RWPE2 (cell line): ENCODE data around the gene OR4C45.

Experiments
- ATAC-seq: fragments of 200-7000 bp; cut with Tn5 transposase; 3 replicates; pipeline ENCODE4 v1.9.1; 2021; ENCODE audit warnings: low read depth
- DNase-seq: peaks from one replicate; pipeline ENCODE4 v3.0.0-alpha.2; 2020; ENCODE audit warnings: low spot score
- H3K27ac ChIP-seq: fragments of 450-650 bp; 2 replicates; pipeline ENCODE4 v1.5.1; 2017; ENCODE audit warnings: mild to moderate bottlenecking; ENCODE audit not compliant: poor library complexity, severe bottlenecking
- H3K27me3 ChIP-seq: fragments of 250-450 bp; sonication (Bioruptor Pico); 2 replicates; pipeline ENCODE4 v1.5.1; 2021; ENCODE audit warnings: mild to moderate bottlenecking, moderate library complexity; ENCODE audit not compliant: insufficient read depth, poor library complexity, severe bottlenecking
- H3K36me3 ChIP-seq: fragments of 250-450 bp; sonication (Bioruptor Pico); 2 replicates; pipeline ENCODE4 v1.5.1; 2020; ENCODE audit warnings: low read depth, mild to moderate bottlenecking, moderate library complexity
- H3K4me1 ChIP-seq: fragments of 250-450 bp; sonication (Bioruptor Pico); 2 replicates; pipeline ENCODE4 v1.5.1; 2021; ENCODE audit warnings: mild to moderate bottlenecking, moderate library complexity; ENCODE audit not compliant: insufficient read depth, poor library complexity, severe bottlenecking
- H3K4me3 ChIP-seq: fragments of 250-450 bp; sonication (Bioruptor Pico); 2 replicates; pipeline ENCODE4 v1.5.1; 2021; ENCODE audit warnings: mild to moderate bottlenecking, moderate library complexity; ENCODE audit not compliant: severe bottlenecking
- H3K9me3 ChIP-seq: fragments of 250-450 bp; sonication (Bioruptor Pico); 2 replicates; pipeline ENCODE4 v1.5.1; 2021; ENCODE audit warnings: mild to moderate bottlenecking, moderate library complexity; ENCODE audit not compliant: severe bottlenecking
- TF ChIP-seq, protein P1 (sequence below): fragments of 450-650 bp; IDR thresholded peaks from one replicate; pipeline ENCODE4 v1.5.1; 2017; ENCODE audit warnings: mild to moderate bottlenecking, moderate library complexity; ENCODE audit not compliant: poor library complexity, severe bottlenecking

Gene OR4C45

DNA sequence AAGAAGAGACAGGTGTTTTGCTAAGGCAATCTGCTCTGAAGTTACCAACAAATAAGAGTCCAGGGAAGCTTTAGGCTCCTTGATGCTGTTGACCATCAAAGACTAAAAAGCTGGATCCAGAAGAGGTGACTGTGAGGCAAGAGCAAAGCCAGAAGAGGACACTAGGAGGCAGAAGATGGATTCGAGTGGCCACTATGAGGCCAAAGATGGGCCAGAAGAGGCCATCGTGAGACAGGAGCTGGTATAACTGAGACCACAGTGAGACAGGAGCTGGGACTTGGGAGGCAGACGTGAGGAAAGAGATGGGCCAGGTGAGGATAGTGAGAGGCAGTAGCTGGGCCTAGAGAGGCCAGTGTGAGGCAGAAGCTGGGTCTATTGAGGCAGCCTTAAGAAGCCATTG is 37.7 kb downstream of the OR4C45 start:
- Histone ChIP-seq H3K4me1 (no peaks in the 10 kb centered on the region), H3K27ac (no peak overlapping the region), H3K27me3 (no peaks in the 10 kb centered on the region), H3K4me3 (no peak overlapping the region), H3K36me3 (no peaks in the 10 kb centered on the region), H3K9me3 (peaks cover 2% of the 10 kb centered on the region)
- DNase-seq (no peak), ATAC-seq (no peak)
- TF ChIP-seq, protein P1, sequence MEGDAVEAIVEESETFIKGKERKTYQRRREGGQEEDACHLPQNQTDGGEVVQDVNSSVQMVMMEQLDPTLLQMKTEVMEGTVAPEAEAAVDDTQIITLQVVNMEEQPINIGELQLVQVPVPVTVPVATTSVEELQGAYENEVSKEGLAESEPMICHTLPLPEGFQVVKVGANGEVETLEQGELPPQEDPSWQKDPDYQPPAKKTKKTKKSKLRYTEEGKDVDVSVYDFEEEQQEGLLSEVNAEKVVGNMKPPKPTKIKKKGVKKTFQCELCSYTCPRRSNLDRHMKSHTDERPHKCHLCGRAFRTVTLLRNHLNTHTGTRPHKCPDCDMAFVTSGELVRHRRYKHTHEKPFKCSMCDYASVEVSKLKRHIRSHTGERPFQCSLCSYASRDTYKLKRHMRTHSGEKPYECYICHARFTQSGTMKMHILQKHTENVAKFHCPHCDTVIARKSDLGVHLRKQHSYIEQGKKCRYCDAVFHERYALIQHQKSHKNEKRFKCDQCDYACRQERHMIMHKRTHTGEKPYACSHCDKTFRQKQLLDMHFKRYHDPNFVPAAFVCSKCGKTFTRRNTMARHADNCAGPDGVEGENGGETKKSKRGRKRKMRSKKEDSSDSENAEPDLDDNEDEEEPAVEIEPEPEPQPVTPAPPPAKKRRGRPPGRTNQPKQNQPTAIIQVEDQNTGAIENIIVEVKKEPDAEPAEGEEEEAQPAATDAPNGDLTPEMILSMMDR = no peak

DNA sequence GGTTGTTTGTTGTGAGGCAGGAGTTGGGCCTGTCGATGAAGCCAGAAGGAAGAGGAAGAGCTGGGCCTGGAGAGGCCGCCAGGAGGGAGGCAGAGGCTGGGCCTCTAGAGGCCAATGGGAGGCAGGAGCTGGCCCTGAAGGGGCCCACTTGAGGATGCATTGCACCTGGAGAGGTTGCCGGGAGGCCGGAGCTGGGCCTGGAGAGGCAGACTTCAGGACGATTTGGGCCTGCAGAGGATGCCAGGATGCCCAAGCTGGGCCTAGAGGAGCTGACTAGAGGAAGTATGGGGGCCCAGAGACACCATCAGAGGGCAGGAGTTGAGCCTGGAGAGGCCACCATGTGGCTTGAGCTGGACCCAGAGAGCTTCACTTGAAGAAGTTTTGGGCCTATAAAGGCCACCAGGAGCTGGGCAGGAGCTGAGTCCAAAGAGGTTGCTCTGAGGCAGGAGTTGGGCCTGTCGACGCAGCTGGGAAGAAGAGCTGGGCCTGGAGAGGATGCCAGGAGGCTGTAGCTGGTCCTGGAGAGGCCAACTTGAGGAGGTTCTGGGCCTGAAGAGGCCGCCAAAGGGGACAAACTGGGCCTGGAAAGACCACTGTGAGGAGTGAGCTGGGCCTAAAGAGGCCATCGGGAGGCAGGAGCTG is 39.0 kb downstream of the OR4C45 start:
- Histone ChIP-seq H3K9me3 (peaks cover 2% of the 10 kb centered on the region), H3K4me1 (no peaks in the 10 kb centered on the region), H3K27me3 (no peaks in the 10 kb centered on the region), H3K4me3 (no peak overlapping the region), H3K36me3 (no peaks in the 10 kb centered on the region), H3K27ac (no peak overlapping the region)
- DNase-seq (no peak), ATAC-seq (no peak)
- TF ChIP-seq, protein P1 = no peak

DNA sequence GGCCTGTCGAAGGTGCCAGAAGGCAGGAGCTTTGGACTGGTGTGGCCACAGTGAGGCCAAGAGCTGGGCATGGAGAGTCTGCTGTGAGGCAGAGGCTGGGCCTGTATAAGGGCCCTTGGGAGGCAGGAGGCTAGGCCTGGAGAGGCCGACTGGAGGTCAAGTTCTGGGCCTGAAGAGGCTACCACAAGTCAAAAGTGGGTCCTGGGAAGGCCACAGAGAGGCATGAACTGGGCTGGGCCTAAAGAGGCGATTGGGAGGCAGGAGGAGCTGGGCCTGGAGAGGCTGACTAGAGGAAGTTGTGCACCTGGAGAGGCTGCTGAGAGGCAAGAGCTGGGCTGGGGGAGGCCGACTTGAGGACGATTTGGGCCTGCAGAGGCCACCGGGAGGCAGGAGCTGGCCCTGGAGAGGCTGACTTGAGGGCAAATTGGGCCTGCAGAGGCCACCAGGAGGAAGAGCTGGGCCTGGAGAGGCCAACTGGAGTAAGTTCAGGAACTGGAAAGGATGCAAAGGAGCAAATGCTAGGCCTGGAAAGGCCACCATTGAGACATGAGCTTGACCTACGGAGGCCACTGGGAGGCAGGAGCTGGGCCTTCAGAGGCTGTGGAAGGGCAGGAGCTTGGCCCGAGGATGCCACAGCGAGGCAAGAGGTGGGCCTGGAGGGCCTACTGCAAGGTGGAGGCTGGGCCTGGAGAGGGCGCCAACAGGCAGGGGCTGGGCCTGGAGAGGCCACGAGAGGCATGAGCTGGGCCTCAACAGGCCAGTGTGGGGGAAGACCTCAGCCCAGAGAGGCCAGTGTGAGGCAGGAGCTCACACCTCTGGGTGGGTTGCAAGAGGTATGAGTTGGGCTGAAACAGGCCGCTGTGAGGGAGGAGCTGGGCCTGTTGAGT is 39.8 kb downstream of the OR4C45 start:
- Histone ChIP-seq H3K27ac (no peak overlapping the region), H3K27me3 (no peaks in the 10 kb centered on the region), H3K36me3 (no peaks in the 10 kb centered on the region), H3K4me3 (no peak overlapping the region), H3K4me1 (no peaks in the 10 kb centered on the region), H3K9me3 (peaks cover 2% of the 10 kb centered on the region)
- TF ChIP-seq, protein P1 = no peak
- peak; percentile 37 for DNase-seq
- ATAC-seq = no peak

DNA sequence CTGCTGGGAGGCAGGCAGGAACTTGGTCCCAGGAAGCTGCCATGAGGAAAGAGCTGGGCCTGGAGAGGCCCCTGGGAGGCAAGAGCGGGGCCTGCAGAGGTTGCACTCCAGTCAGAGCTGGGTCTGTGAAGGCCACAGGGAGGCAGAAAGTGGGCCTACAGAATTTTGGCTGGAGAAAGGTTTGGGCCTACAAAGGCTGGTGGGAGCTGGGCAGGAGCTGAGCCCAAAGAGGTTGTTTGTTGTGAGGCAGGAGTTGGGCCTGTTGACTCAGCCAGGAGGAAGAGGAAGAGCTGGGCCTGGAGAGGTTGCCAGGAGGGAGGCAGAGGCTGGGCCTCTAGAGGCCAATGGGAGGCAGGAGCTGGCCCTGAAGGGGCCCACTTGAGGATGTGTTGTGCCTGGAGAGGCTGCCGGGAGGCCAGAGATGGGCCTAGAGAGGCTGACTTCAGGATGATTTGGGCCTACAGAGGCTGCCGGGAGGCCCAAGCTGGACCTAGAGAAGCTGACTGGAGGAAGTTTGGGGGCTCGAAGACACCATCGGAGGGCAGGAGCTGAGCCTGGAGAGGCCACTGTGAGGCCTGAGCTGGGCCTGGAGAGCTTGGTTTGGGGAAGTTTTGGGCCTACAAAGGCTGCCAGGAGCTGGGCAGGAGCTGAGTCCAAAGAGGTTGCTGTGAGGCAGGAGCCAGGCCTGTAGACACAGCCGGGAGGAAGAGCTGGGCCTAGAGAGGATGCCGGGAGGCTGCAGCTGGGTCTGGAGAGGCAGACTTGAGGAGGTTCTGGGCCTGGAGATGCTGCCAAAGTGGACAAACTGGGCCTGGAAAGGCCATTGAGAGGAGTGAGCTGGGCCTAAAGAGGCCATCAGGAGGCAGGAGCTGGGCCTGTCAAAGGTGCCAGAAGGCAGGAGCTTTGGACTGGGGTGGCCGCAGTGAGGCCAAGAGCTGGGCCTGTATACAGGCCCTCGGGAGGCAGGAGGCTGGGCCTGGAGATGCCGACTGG is 40.7 kb downstream of the OR4C45 start:
- peaks cover 2% of the 10 kb centered on the region for H3K9me3 ChIP-seq
- no peaks in the 10 kb centered on the region for H3K27me3 ChIP-seq
- no peak for ATAC-seq
- no peaks in the 10 kb centered on the region for H3K36me3 ChIP-seq
- H3K27ac ChIP-seq = no peak overlapping the region
- no peak for DNase-seq
- H3K4me1 ChIP-seq = no peaks in the 10 kb centered on the region
- H3K4me3 ChIP-seq = no peak overlapping the region
- TF ChIP-seq, protein P1 = no peak
